GM12892 (cell line): ENCODE data around the gene SYNE2.

Experiments
- POLR2A ChIP-seq: IDR thresholded peaks from 2 replicates; pipeline ENCODE4 v1.6.1; 2011; ENCODE audit warnings: low read depth, low read length, control low read depth
- POLR2AphosphoS5 ChIP-seq: IDR thresholded peaks from 2 replicates; pipeline ENCODE4 v1.6.1; 2011; ENCODE audit warnings: low read depth, low read length, control low read depth

GRCh38 chr14:64225151-64225757, 372.4 kb downstream of the SYNE2 start:
- TF ChIP-seq POLR2AphosphoS5 = no peak
- no peak for TF ChIP-seq POLR2A
